DND-41 (cell line): Measurements from ENCODE around the gene MCF2L.

Experiments
- EZH2 ChIP-seq: IDR thresholded peaks from 3 replicates; pipeline ENCODE4 v1.6.1; 2012; ENCODE audit warnings: borderline replicate concordance, low read depth, mild to moderate bottlenecking, moderate library complexity, low read length, inconsistent platforms; ENCODE audit not compliant: severe bottlenecking
- TF ChIP-seq, protein P1 (sequence below): IDR thresholded peaks from 2 replicates; pipeline ENCODE4 v1.5.1; 2012; ENCODE audit warnings: borderline replicate concordance, low read length, moderate library complexity, mild to moderate bottlenecking; ENCODE audit not compliant: poor library complexity, severe bottlenecking; ENCODE audit errors: extremely low read depth

DNA sequence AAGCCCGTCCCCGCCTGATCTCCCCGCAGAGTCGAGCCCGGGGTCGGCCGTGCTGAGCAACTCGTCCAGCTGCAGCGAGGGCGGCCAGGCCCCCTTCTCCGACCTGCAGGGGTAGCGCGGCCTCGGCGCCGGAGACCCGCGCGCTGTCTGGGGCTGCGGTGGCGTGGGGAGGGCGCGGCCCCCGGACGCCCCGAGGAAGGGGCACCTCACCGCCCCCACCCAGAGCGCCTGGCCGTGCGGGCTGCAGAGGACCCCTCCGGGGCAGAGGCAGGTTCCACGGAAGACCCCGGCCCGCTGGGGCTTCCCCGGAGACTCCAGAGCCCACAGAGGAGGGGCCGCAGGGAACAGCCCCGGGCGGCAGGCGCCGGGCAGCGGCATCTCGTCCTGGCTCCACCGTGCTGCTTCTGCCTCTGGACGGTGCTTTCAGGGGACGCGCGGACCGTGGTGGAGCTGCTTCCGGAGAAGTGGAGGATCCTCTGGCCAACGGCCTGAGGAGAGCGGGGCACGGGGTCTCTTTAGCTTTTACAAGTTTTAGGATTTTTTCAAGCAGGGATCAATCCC is 127.8 kb downstream of the MCF2L start:
- TF ChIP-seq, protein P1, sequence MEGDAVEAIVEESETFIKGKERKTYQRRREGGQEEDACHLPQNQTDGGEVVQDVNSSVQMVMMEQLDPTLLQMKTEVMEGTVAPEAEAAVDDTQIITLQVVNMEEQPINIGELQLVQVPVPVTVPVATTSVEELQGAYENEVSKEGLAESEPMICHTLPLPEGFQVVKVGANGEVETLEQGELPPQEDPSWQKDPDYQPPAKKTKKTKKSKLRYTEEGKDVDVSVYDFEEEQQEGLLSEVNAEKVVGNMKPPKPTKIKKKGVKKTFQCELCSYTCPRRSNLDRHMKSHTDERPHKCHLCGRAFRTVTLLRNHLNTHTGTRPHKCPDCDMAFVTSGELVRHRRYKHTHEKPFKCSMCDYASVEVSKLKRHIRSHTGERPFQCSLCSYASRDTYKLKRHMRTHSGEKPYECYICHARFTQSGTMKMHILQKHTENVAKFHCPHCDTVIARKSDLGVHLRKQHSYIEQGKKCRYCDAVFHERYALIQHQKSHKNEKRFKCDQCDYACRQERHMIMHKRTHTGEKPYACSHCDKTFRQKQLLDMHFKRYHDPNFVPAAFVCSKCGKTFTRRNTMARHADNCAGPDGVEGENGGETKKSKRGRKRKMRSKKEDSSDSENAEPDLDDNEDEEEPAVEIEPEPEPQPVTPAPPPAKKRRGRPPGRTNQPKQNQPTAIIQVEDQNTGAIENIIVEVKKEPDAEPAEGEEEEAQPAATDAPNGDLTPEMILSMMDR: no peak
- TF ChIP-seq EZH2: no peak
